Measurements from ENCODE around the gene ZSWIM6.
"Not testable (repeated sequence)": the region's sequence is repeated elsewhere in the genome, so short reads cannot be mapped to it uniquely, and the experiment has no call there.

The ZSWIM6 gene

GRCh38 chr5:61366497-61367240 is 34.6 kb downstream of the ZSWIM6 start:
- DNase-seq, result no peak

DNA sequence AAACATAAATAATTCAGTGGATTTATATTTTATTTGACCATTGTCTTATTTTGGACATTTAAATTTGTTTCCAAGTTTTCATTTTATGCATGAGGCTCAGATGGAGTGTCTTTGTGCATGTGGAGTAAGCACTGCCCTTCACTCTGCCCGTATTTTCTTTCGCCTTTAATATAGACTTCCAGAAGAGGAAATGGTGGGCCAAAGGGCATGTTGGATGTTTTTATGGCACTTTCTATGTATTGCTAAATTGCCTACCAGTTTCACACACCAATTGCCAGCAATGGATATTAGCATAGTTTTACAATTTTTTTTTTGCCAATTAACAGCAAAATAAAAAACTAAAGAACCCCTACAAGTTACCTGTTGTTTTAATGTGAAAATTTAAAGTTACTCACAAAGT is 38.4 kb downstream of the ZSWIM6 start:
- DNase-seq, result no peak

DNA sequence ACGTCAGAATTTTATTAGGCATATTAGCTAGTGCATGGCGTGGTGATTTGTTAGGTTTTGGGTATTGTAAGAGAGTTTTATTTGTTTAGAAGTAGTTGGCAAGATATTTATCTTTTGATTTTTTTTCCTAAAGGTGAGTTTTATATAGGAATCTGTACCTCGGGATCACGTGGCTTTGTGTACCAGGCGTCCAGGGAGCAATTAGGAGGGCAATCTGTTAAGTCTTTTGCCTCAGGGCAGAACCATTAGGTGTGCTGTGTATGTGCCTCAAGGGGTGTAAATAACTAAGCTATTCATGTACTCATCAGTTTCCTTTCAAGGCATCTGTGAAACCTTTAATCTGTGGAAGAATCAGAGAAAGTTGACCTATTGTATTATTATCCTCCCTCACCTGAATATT is 39.4 kb downstream of the ZSWIM6 start:
- no peak for DNase-seq

DNA sequence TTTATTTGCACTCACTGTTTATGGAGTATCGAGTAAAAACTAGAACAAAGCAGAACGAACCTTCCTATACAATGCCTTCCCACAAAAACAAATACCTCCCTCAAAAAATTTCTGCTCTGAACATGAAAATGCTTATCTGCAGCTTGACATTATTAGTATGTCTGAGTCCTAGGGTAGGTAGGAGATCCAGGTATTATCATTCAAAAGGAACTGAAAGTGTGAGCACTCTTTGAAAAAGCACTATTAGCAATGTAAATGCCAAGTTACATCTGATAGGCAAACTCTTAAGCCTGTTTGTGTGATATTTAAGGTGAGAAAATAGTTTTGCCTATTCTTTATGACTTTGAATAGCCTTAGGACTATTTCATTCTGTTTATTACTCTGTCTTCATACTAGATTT is 47.6 kb downstream of the ZSWIM6 start:
- no peak for DNase-seq

- no peak for DNase-seq
Observed at GRCh38 chr5:61381968-61382367, 49.9 kb downstream of the ZSWIM6 start.

GRCh38 chr5:61385627-61386026 is 53.6 kb downstream of the ZSWIM6 start:
- no peak for DNase-seq

DNA sequence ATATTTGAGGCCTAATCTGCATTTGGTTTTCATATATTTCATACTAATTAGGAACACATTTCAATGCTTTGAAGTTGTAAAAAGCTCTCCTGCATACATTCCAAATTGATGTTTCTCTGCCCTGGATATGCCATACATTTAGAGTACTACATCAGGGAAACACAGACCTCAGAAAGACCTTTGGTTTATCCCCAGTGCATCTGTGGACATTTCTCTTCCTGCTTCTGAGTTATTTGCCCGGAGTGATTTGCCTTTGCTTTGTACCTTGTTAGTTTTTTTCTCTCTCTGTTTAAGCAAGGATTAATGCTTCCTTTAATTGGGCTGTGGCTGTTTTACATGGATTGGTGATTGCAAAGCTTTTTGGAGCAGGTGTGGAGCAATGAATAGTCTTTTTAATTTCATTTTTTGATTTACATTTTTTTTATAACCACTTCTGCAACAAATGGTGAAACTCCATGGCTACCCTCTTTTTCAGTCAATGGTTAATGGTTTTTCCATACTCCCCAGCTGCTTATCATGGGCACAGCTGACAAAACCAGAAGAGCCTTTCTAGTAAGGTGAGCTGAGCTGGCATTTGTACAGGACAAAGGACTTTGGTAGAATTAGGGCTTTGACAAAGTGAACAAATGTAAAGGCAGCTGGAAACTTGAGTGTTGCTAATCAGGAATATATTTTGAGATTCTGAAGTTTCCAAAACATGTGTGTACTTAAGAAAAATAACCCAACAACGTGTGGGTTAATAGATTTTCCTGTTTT is 54.2 kb downstream of the ZSWIM6 start:
- no peak for DNase-seq

DNA sequence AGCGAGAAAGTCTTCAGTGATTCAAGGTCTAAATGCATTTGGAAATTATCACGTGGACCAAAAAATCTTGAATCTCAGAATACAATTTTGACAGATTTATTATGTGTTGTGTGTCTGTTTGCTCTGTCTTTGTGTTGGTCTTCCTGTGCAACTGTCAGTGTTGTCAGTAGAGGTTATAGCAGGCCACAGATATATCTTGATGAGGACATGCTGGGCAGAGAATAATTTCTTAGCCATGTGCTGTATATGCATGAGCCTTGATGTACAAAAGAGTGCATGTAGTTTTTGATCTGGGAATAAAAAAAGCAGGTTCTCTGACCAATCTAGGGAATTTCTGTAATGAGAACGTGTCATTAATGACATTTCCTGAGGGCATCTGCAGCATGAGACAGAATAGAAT is 57.6 kb downstream of the ZSWIM6 start:
- no peak for DNase-seq

- DNase-seq, result no peak
Observed at GRCh38 chr5:61394078-61394704, 62.1 kb downstream of the ZSWIM6 start.

- DNase-seq, result no peak
Observed at GRCh38 chr5:61394793-61395192, 62.7 kb downstream of the ZSWIM6 start.

DNA sequence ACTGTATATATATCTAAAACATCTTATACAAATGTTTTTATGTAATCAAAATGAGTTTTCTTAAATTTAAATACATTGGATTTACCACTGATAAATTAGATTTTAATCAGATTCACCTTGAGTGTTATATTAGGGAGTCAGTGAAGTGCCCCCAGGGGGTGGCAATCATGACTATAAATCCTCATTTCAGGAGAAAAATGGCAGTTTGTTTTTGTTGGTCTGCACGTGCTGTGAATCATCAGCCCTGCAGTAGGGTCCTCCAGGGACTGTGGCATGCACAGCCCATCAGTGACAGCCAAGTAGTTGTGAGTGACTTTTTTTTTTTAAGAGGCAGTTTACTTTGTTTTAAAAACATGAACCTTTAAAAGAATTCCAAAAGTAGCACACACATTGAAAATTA is 65.2 kb downstream of the ZSWIM6 start:
- no peak for DNase-seq

GRCh38 chr5:61397937-61398336 is 65.9 kb downstream of the ZSWIM6 start:
- DNase-seq, result no peak

GRCh38 chr5:61398440-61398839 is 66.4 kb downstream of the ZSWIM6 start:
- DNase-seq, result no peak

DNA sequence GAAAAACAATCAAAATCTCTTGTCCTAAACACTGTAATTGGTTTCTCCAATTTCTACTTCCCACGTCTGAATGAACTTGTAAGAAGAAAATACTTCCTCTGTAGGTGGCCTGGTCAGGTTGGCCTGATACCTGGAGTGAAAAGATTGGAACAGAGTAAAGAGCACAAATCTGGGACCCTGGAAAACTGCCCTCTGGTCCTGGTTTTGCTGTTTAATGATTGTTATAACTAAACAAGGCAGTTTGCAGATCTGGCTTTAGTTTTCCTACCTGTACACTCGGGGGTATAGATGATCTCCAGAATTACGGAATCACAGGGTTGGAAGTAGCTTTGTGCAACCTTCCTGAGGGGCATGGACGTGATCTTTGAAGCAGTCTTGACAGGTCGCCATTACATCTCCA is 67.6 kb downstream of the ZSWIM6 start:
- no peak for DNase-seq

GRCh38 chr5:61401726-61402125 is 69.7 kb downstream of the ZSWIM6 start:
- DNase-seq, result no peak

GRCh38 chr5:61402244-61402823 is 70.3 kb downstream of the ZSWIM6 start:
- DNase-seq, result no peak

GRCh38 chr5:61402970-61403900 is 71.2 kb downstream of the ZSWIM6 start:
- no peak for DNase-seq

DNA sequence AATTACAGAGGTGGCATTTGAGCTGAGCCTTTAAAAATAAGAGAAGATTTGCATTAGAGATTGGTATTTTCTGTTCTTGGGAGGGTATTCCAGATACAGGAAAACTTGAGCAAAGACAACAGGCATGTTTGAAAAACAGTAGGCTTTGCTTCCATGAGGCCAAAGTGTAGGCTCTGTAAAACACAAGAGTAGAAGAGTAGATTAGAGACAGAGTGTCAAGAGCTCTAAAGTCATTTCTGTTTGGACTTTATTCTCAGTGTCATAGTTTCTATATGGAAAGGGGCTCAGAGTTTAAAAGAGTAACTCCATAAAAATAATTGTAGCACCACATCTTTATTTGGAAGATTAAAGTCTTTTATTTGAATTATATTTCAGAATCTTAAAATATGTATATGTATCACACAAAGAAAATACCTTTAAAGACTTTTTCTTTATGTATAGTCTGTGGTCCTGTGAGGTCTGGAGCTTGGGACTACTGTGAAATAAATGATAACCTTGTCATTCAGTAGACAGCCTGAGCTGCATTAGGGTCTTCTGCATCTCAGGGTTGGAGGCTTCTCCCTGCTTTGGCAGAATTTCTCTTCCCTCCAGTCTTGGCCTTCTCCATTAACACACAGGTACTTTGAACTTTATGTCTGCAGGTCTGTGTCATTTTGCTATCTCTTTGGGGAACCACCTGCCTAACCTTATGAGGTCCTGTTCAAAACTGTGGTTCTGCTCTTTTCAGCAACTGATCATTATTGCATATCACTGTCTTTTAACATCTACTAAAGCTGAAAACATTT is 73.6 kb downstream of the ZSWIM6 start:
- no peak for DNase-seq

DNA sequence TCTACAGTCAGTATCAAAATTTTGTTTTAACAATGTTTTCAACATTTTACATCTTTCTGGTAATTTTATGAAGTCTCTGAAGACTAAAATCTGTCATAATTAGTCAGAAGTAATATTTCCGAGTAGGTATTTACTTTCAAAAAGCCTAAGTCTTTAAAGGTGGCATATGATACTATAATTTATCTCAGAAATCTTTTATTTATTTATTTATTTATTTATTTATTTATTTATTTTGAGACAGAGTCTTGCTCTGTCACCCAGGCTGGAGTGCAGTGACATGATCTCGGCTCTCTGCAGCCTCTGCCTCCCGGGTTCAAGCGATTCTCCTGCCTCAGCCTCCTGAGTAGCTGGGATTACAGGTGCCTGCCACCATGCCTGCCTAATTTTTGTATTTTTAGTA is 74.4 kb downstream of the ZSWIM6 start:
- DNase-seq, result not testable (repeated sequence)

GRCh38 chr5:61407706-61408270 is 75.7 kb downstream of the ZSWIM6 start:
- no peak for DNase-seq

DNA sequence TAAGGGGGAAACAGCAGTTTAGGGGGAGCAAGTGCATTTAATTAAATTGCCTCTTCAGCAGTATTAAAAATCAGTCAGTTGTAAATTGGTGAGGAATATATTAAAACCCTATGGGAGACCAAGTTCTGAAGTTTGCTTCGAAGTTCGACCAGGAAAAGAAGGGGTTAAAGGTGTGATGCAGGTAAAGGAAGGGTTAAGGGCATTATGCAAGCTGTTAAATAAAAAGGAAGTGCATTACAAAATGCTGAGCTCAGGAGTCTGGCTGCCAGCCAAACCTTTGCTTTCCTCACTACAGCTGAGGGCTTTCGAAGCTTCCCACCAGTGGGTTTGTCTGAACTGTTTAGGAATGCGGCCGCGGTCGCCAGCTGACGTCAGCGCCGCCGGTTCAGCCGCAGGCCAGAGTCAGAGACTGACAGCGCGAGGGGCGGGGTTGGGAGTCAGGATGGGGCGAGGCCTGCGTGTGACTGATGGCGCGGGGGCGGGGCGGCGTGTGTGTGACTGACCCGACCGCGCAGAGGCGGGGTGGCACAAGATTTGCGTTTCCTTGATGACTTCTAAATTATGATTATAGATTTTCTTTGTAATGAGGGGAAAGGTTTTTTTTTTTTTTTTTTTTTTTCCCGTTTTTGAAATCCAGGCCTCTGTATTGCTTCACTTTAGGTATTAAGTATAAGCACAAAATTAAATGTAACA is 76.6 kb downstream of the ZSWIM6 start:
- DNase-seq, result peak; percentile 94
